SU-DHL-6 (cell line): ENCODE results near the gene ZNF273.
"Not testable (repeated sequence)": the region's sequence is repeated elsewhere in the genome, so short reads cannot be mapped to it uniquely, and the experiment has no call there.

Source experiments
- EZH2phosphoT487 ChIP-seq: fragments of 200-600 bp; sonication (generic), shearing (Covaris generic); conservative IDR thresholded peaks from 2 replicates; pipeline ENCODE4 v1.6.1; 2018; ENCODE audit warnings: mild to moderate bottlenecking, antibody characterized with exemption, low read length, moderate library complexity, mixed read lengths
- TF ChIP-seq, protein P1 (sequence below): fragments of 200-600 bp; sonication (generic); IDR thresholded peaks from one replicate; pipeline ENCODE4 v1.5.1; 2017; ENCODE audit warnings: antibody characterized with exemption, mild to moderate bottlenecking, low read length, moderate library complexity; ENCODE audit not compliant: insufficient read depth, poor library complexity, severe bottlenecking

DNA sequence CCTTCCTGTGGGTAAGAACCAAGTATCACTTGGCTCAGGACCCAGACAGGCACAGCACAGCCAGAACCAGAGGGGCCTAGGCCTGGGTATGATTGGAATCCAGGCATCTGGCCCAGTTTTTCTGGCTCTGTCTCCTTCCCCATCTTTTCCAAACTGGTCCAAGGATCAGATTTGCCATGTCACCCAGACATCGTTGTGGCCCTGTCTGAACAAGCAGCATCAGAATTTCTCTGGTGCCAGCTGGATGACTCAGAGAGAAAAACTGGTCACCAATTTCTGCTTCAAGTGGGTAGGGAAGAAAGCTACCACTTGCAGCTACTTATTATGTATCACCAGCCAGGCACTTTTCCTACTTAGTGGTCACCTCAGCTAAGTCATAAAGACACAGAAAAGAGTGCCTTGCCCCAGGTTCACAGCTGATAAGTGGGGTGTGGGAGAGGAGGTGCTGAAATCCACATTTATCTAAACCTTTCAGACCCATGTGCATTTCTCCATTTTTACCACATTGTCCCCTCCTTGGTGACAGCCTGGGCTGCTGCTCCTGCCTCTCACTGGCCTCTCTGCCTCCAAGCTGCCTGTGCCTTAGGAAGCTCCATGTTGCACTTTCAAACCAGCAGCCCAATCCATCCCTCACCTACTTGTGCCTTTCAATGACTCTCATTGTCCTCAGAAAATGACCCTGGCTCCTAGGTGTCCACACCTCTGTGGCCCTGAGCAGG lies 11.6 kb upstream of the ZNF273 start:
- TF ChIP-seq, protein P1, sequence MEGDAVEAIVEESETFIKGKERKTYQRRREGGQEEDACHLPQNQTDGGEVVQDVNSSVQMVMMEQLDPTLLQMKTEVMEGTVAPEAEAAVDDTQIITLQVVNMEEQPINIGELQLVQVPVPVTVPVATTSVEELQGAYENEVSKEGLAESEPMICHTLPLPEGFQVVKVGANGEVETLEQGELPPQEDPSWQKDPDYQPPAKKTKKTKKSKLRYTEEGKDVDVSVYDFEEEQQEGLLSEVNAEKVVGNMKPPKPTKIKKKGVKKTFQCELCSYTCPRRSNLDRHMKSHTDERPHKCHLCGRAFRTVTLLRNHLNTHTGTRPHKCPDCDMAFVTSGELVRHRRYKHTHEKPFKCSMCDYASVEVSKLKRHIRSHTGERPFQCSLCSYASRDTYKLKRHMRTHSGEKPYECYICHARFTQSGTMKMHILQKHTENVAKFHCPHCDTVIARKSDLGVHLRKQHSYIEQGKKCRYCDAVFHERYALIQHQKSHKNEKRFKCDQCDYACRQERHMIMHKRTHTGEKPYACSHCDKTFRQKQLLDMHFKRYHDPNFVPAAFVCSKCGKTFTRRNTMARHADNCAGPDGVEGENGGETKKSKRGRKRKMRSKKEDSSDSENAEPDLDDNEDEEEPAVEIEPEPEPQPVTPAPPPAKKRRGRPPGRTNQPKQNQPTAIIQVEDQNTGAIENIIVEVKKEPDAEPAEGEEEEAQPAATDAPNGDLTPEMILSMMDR, result not testable (repeated sequence)
- TF ChIP-seq EZH2phosphoT487, result not testable (repeated sequence)
